Epithelial cell of esophagus (primary cell): ENCODE measurements around the gene CLCA4.

ENCODE experiments used
- DNase-seq: peaks from one replicate; pipeline ENCODE4 v3.0.0; 2010; ENCODE audit warnings: low read depth
- H3K4me3 ChIP-seq: 2 replicates; pipeline ENCODE4 v1.5.1; 2011; ENCODE audit warnings: mild to moderate bottlenecking, low read length, control low read depth
- TF ChIP-seq, protein P1 (sequence below): IDR thresholded peaks from 2 replicates; pipeline ENCODE4 v1.5.1; 2011; ENCODE audit warnings: low read depth, mild to moderate bottlenecking, low read length, control low read depth, inconsistent platforms; ENCODE audit not compliant: insufficient read depth; ENCODE audit errors: missing control alignments

Gene CLCA4

DNA sequence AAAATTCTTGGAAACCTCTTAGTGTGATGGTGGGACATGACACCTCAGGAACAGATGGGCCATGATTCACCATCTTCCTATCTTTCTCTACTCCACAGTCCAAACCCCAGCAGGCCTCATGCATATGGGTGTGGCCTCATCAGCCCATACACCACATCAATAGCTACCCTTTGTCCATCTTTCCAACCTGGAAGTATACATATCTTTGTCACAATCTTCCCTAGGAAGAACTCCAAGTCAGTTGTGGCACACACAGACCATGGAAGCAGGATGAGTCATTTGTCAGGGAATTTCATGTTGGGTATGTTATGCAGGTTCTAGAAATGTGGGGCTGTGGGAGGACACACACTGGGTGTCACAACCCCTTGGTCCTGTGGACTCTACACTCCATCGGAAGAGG is 30.5 kb upstream of the CLCA4 start:
- DNase-seq: peak; percentile 26
- H3K4me3 ChIP-seq: no peak overlapping the region
- TF ChIP-seq, protein P1, sequence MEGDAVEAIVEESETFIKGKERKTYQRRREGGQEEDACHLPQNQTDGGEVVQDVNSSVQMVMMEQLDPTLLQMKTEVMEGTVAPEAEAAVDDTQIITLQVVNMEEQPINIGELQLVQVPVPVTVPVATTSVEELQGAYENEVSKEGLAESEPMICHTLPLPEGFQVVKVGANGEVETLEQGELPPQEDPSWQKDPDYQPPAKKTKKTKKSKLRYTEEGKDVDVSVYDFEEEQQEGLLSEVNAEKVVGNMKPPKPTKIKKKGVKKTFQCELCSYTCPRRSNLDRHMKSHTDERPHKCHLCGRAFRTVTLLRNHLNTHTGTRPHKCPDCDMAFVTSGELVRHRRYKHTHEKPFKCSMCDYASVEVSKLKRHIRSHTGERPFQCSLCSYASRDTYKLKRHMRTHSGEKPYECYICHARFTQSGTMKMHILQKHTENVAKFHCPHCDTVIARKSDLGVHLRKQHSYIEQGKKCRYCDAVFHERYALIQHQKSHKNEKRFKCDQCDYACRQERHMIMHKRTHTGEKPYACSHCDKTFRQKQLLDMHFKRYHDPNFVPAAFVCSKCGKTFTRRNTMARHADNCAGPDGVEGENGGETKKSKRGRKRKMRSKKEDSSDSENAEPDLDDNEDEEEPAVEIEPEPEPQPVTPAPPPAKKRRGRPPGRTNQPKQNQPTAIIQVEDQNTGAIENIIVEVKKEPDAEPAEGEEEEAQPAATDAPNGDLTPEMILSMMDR: no peak

DNA sequence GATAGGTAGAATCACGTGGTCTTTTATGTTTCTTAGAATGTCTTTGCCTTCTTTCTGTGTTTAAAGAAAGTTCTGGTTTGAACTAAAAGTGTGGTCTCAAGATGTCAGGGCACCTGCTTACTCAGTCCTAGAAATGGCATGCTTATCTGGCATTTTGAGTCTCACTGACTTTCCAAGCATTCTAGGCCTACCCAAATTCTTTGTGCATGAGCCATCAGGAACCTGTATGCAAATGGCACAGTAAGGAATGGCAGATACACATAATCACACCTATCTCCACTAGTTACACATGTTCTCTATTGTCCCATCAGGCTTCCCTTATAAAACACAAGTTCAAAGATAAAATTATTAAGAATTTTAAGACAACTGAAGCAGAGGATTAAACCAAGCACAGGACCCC is 29.5 kb upstream of the CLCA4 start:
- DNase-seq: peak; percentile 89
- H3K4me3 ChIP-seq: no peak overlapping the region
- TF ChIP-seq, protein P1: no peak

DNA sequence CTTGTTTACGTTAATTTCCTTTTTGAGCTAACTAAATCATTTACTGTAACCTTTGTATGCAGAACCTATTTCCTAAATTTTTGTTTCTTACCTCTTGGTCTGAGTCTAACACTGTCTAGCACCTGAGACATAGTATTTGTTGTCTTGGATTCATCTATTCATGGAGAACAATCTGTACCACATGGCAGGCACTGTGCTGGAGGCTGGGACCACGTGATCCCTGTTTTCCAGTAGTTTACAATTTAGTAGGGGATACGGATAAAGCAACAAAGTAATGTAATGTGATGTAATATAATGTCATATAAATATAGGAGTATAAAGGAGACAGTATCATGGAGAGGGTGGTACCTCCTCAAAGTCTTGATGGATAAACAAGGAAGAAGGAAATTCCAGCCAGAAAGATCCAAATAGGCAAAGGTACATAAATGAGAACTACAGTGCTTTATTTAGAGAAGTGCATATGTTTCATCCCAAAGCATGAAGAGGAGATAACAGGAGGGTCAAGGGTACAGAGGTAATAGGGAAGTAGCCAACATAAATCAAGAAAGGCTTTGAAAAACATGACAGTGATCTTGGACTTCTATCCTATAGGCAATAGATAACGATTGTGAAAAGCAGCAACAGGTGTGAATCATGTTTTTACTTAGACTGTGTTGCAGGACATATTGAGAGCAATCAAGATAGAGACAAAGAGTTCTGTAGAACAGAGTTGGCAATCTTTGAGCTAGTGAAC is 25.9 kb upstream of the CLCA4 start:
- no peak overlapping the region for H3K4me3 ChIP-seq
- DNase-seq: no peak
- TF ChIP-seq, protein P1: no peak

DNA sequence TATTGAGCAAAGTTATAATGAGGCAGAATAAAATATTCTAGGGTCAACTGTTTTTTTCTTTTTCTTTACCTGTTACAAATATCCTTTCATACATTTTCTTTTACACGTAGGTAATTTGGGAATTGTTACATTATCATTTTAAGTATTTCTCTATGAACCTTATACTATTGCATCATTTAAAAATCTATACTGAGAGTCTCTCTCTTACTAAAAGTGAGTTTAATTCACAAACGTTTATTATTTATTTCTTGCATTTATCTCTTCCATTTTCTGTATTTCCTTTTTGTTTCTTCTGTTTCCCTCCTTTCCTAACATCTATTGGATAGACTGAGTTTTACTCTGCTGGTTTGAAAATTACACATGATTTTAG is 25.4 kb upstream of the CLCA4 start:
- no peak for DNase-seq

DNA sequence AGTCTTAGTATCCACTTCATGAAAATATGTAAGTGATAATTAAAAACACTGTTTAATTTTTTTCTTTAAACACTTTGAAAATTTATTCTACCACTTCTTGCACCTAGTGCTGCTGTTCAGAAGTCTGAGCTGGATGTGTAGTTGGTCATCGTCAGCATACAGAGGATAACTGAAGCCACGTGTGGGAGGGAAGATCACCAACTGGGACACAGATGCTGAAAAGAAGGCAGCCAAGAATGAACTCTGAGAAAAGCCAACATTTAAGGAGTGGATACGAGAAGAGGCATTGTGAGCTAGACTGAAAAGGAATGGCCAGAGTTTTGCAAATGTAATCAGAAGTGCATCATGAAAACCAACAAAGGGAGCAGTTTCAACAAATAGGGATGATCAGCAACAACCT is 24.6 kb upstream of the CLCA4 start:
- no peak overlapping the region for H3K4me3 ChIP-seq
- TF ChIP-seq, protein P1: no peak
- DNase-seq: no peak

More for the DNA sequence above, 25.4 kb upstream of the CLCA4 start:
- TF ChIP-seq, protein P1: no peak
- no peak overlapping the region for H3K4me3 ChIP-seq

DNA sequence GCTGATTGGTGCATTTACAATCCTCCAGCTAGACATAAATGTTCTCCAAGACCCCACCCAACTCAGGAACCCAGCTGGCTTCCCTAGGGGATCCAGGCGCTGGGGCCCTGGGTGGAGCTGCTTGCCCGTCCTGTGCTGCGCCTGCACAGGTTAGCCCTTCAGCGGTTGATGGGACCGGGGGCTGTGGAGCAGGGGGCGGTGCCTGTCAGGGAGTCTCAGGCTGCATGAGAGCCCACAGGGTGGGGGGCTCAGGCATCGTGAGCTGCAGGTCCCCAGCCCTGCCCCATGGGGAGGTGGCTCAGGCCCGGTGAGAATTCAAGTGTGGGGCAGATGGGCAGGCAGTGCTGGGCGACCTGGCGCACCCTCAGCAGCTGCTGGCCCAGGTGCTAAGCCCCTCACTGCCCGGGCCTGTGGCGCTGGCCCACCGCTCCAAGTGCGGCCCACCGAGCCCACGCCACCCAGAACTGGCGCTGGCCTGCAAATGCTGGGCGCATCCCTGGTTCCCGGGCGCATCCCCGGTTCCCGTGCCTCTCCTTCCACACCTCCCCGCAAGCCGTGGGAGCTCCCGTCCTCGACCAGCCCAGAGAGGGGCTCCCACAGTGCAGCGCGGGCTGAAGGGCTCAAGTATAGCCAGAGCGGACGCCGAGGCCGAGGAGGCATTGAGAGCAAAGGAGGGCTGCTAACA is 23.1 kb upstream of the CLCA4 start:
- TF ChIP-seq, protein P1: no peak
- no peak overlapping the region for H3K4me3 ChIP-seq
- no peak for DNase-seq
